GM23338 (cell line): ENCODE results near the gene EN2. TPM values are rescaled to one million over a fixed set of nuclear protein-coding genes. Genes with fewer than 3 reads are reported as not detected.

Source experiments
- ATAC-seq: fragments of 200-7000 bp; cut with Tn5 transposase; 3 replicates; pipeline ENCODE4 v1.9.1; 2020
- DNase-seq: peaks from one replicate; pipeline ENCODE4 v3.0.0-alpha.2; 2015; ENCODE audit warnings: low spot score
- H2AFZ ChIP-seq: fragments of 200-600 bp; sonication (generic); 2 replicates; pipeline ENCODE4 v1.8.0; 2016; ENCODE audit warnings: antibody characterized with exemption, mild to moderate bottlenecking, moderate library complexity
- H3F3A ChIP-seq: fragments of 200-600 bp; sonication (generic); replicated peaks from 2 replicates; pipeline ENCODE4 v1.8.0; 2017; ENCODE audit warnings: antibody characterized with exemption, mixed run types, low read depth
- H3K27ac ChIP-seq: fragments of 200-600 bp; sonication (generic); 2 replicates; pipeline ENCODE4 v1.6.1; 2016; ENCODE audit warnings: low read depth
- H3K27me3 ChIP-seq: fragments of 200-600 bp; sonication (generic); 2 replicates; pipeline ENCODE4 v1.8.0; 2016; ENCODE audit warnings: mild to moderate bottlenecking, mixed run types, moderate library complexity; ENCODE audit not compliant: insufficient read depth
- H3K36me3 ChIP-seq: fragments of 200-600 bp; sonication (generic); 2 replicates; pipeline ENCODE4 v1.8.0; 2016; ENCODE audit warnings: mild to moderate bottlenecking; ENCODE audit not compliant: insufficient read depth
- H3K4me1 ChIP-seq: fragments of 200-600 bp; sonication (generic); 2 replicates; pipeline ENCODE4 v1.8.0; 2016; ENCODE audit warnings: mild to moderate bottlenecking, moderate library complexity; ENCODE audit not compliant: insufficient read depth
- H3K4me2 ChIP-seq: fragments of 200-600 bp; sonication (generic); 2 replicates; pipeline ENCODE4 v1.7.1; 2017; ENCODE audit warnings: mixed run types
- H3K4me3 ChIP-seq: fragments of 200-600 bp; sonication (generic); 2 replicates; pipeline ENCODE4 v1.6.1; 2016; ENCODE audit warnings: mixed run types
- H3K79me2 ChIP-seq: fragments of 200-600 bp; sonication (generic); replicated peaks from 2 replicates; pipeline ENCODE4 v1.8.0; 2017; ENCODE audit warnings: mild to moderate bottlenecking; ENCODE audit not compliant: insufficient read depth
- H3K9me2 ChIP-seq: fragments of 200-600 bp; sonication (generic); 2 replicates; pipeline ENCODE4 v1.8.0; 2017; ENCODE audit not compliant: insufficient read depth
- H4K20me1 ChIP-seq: fragments of 200-600 bp; sonication (generic); replicated peaks from 2 replicates; pipeline ENCODE4 v1.8.0; 2017; ENCODE audit warnings: mild to moderate bottlenecking; ENCODE audit not compliant: insufficient read depth
- H3K27ac Mint-ChIP-seq: 2 replicates; pipeline ENCODE4 v1.8.0; 2020; ENCODE audit warnings: inconsistent platforms, mild to moderate bottlenecking, moderate library complexity, mixed read lengths
- H3K27me3 Mint-ChIP-seq: 3 replicates; pipeline ENCODE4 v1.8.0; 2022; ENCODE audit warnings: low read depth, mild to moderate bottlenecking, moderate library complexity, mixed read lengths, inconsistent platforms; ENCODE audit not compliant: insufficient read depth, poor library complexity
- H3K36me3 Mint-ChIP-seq: 3 replicates; pipeline ENCODE4 v1.8.0; 2021; ENCODE audit warnings: low read depth, mild to moderate bottlenecking, inconsistent platforms, moderate library complexity, mixed read lengths
- H3K4me1 Mint-ChIP-seq: 3 replicates; pipeline ENCODE4 v1.8.0; 2020; ENCODE audit warnings: mild to moderate bottlenecking, inconsistent platforms, mixed read lengths
- H3K4me3 Mint-ChIP-seq: 3 replicates; pipeline ENCODE4 v1.8.0; 2021; ENCODE audit warnings: moderate library complexity, mild to moderate bottlenecking, inconsistent platforms, mixed read lengths
- H3K9me3 Mint-ChIP-seq: 3 replicates; pipeline ENCODE4 v1.8.0; 2020; ENCODE audit warnings: moderate library complexity, mild to moderate bottlenecking, inconsistent platforms, mixed read lengths
- CREB1 ChIP-seq: fragments of 250-450 bp; sonication (Bioruptor Pico); IDR thresholded peaks from 2 replicates; pipeline ENCODE4 v1.5.0; 2020; ENCODE audit warnings: low read depth, mild to moderate bottlenecking, moderate library complexity
- EZH2 ChIP-seq: fragments of 200-600 bp; sonication (generic); IDR thresholded peaks from one replicate; pipeline ENCODE4 v1.8.0; 2017; ENCODE audit warnings: antibody characterized with exemption, mild to moderate bottlenecking, low read depth; ENCODE audit not compliant: unreplicated experiment
- EZH2phosphoT487 ChIP-seq: fragments of 200-600 bp; sonication (generic); IDR thresholded peaks from one replicate; pipeline ENCODE4 v1.8.1; 2018; ENCODE audit warnings: antibody characterized with exemption; ENCODE audit not compliant: unreplicated experiment
- NANOG ChIP-seq: IDR thresholded peaks from 2 replicates; pipeline ENCODE4 v1.6.1; 2016; ENCODE audit warnings: antibody characterized with exemption, borderline replicate concordance
- POLR2AphosphoS5 ChIP-seq: IDR thresholded peaks from 2 replicates; pipeline ENCODE4 v1.6.1; 2016; ENCODE audit warnings: antibody characterized with exemption, low read depth
- STAT1 ChIP-seq: IDR thresholded peaks from one replicate; pipeline ENCODE4 v1.6.1; 2016; ENCODE audit warnings: antibody characterized with exemption; ENCODE audit not compliant: unreplicated experiment
- ZNF114 ChIP-seq: fragments of 250-450 bp; sonication (Bioruptor Pico); IDR thresholded peaks from 2 replicates; pipeline ENCODE4 v1.5.0; 2020; ENCODE audit warnings: mild to moderate bottlenecking, moderate library complexity
- polyA plus RNA-seq: library from polyadenylated mRNA; unstranded; fragments of >200 nt; fragmentation: Nextera tagmentation; extraction: Ambion mirVana; gene quantifications from 2 replicates; pipeline ENCODE4 v1.2.1, GENCODE V29; 2016
- total RNA-seq: library from RNA; depleted of rRNA; stranded (reverse); fragments of >200 nt; shearing (Covaris generic); gene quantifications from 2 replicates; pipeline ENCODE4 v1.2.3, GENCODE V29; 2014
- TF ChIP-seq, protein P1 (sequence below), 2 experiments: fragments of 200-600 bp in 1 of 2; sonication (generic) in 1 of 2; conservative IDR thresholded peaks; 2 replicates each; pipeline versions ENCODE4 v1.5.1 to v1.6.1; 2016 to 2017; ENCODE audit warnings: antibody characterized with exemption in 2 of 2, low read depth in 2 of 2, mild to moderate bottlenecking in 2 of 2, moderate library complexity in 1 of 2
- TF ChIP-seq, protein P2 (sequence below): IDR thresholded peaks from 2 replicates; pipeline ENCODE4 v1.6.1; 2016; ENCODE audit warnings: antibody characterized with exemption

EN2 gene
- total and polyA plus RNA-seq, 2 experiments from 2014 or later, result not detected

DNA sequence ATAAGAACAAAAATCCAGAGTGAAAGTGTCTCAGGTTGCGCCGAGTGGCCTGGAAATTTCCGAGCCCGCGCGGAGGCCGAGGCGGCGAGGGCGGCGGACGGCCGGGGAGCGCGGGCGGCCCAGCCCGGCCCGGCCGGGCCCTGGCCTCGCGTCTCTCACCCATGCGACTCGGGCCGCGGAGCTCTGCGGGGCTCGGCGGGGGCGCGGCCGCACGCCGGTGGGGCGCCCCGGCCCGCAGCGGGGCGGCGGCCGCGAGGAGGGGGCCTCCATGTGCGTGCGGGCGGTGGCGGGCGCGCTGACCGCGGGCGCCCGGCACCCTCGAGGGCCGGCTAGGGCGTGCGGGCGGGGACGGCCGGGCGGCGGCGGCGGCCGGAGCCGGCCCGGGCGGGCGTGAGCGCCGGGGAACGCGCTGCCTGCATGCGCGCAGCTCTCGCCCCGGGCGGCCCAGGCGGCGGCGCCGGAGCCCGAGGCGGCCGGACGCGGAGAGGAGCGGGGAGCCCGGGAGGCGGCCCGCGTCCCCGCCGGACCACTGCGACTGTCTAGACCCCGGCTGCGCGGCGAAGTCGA lies 302 bp upstream of the EN2 start (continued):
- TF ChIP-seq, protein P1, sequence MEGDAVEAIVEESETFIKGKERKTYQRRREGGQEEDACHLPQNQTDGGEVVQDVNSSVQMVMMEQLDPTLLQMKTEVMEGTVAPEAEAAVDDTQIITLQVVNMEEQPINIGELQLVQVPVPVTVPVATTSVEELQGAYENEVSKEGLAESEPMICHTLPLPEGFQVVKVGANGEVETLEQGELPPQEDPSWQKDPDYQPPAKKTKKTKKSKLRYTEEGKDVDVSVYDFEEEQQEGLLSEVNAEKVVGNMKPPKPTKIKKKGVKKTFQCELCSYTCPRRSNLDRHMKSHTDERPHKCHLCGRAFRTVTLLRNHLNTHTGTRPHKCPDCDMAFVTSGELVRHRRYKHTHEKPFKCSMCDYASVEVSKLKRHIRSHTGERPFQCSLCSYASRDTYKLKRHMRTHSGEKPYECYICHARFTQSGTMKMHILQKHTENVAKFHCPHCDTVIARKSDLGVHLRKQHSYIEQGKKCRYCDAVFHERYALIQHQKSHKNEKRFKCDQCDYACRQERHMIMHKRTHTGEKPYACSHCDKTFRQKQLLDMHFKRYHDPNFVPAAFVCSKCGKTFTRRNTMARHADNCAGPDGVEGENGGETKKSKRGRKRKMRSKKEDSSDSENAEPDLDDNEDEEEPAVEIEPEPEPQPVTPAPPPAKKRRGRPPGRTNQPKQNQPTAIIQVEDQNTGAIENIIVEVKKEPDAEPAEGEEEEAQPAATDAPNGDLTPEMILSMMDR (conservative IDR thresholded peaks at IDR 0.05; ENCODE audit: low read depth in 2 of 2), result no peak
- TF ChIP-seq EZH2, result no peak
- TF ChIP-seq EZH2phosphoT487, result no peak
- TF ChIP-seq, protein P2, sequence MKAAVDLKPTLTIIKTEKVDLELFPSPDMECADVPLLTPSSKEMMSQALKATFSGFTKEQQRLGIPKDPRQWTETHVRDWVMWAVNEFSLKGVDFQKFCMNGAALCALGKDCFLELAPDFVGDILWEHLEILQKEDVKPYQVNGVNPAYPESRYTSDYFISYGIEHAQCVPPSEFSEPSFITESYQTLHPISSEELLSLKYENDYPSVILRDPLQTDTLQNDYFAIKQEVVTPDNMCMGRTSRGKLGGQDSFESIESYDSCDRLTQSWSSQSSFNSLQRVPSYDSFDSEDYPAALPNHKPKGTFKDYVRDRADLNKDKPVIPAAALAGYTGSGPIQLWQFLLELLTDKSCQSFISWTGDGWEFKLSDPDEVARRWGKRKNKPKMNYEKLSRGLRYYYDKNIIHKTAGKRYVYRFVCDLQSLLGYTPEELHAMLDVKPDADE, result no peak
- TF ChIP-seq NANOG, result no peak
- TF ChIP-seq CREB1, result no peak
- no peak for TF ChIP-seq POLR2AphosphoS5
- TF ChIP-seq STAT1, result no peak
- TF ChIP-seq ZNF114 (CRISPR knock-in tag), result no peak

DNA sequence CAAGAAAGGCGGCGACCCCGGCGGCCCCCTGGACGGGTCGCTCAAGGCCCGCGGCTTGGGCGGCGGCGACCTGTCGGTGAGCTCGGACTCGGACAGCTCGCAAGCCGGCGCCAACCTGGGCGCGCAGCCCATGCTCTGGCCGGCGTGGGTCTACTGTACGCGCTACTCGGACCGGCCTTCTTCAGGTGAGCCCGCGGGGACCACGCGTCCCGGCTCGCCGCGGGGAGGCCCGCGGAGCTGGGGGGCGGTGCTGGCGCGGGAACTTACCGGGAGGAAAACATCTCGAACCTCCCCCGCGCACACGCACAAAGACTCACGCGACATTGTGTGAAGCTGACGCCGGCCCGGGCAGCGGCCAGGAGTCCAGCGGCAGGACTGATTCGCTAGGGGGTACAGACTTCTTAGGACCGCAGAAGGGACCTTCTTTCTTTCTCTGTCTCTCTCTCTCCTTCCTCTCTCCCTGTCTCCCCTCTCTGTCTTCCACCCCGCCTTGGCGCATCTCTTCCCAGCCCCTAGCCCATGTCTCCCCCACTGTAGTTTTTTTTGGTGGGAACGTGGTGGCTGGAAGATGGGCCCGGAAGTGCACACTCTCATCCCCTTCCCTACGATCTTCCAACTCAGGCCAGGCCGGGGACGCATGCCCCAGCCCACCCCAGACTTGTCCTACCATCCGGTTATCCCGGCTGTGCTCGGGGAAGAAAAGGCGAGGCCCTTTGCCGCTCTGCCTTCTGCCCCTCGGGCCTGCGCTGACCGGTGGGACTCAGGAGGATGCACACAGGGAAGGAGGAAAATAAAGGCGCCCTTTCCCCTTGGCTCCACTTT lies 1.2 kb downstream of the EN2 start:
- peak; percentile 98 for TF ChIP-seq EZH2
- TF ChIP-seq EZH2phosphoT487, result peak; percentile 64
- TF ChIP-seq, protein P2, result no peak
- peaks cover 21% of the 10 kb centered on the region for H3K4me1 Mint-ChIP-seq
- peaks cover 97% of the 10 kb centered on the region for H3K27me3 ChIP-seq
- no peaks in the 10 kb centered on the region for H3K79me2 ChIP-seq
- no peak overlapping the region for H3K27ac ChIP-seq
- H3K4me3 ChIP-seq, result peak overlapping the region; percentile 39; the same call in 1 of the 2 replicates
- peak overlapping the region; percentile 60 for H3K4me2 ChIP-seq
- H3K27ac Mint-ChIP-seq, result no peak overlapping the region
- H3K9me3 Mint-ChIP-seq, result peaks cover 4% of the 10 kb centered on the region
- peaks cover 36% of the 10 kb centered on the region for H3K4me1 ChIP-seq
- no peaks in the 10 kb centered on the region for H3K9me2 ChIP-seq
- no peaks in the 10 kb centered on the region for H3K36me3 ChIP-seq
- H3K36me3 Mint-ChIP-seq, result no peaks in the 10 kb centered on the region
- peaks cover 95% of the 10 kb centered on the region for H3K27me3 Mint-ChIP-seq
- ATAC-seq, result peak; percentile 2
- H3F3A ChIP-seq, result peaks cover 24% of the 10 kb centered on the region; the same call in 1 of the 2 replicates
- peak overlapping the region; percentile 46; the same call in 2 of the 3 replicates for H3K4me3 Mint-ChIP-seq
- no peak overlapping the region; the same call in 1 of the 2 replicates for H2AFZ ChIP-seq
- H4K20me1 ChIP-seq, result peaks cover 33% of the 10 kb centered on the region
- peak; percentile 66 for DNase-seq
